Ascending aorta (tissue), 2 donors: ENCODE results near the gene KCTD2. TPM values are rescaled to one million over a fixed set of nuclear protein-coding genes. Genes with fewer than 3 reads are reported as not detected.

Experiments used
- DNase-seq, 2 donors: peaks; one replicate each; pipeline ENCODE4 v3.0.0-alpha.2; 2019; ENCODE audit warnings: low spot score in 2 of 2
- H3K27ac ChIP-seq, 2 donors: fragments of 200-600 bp; sonication (generic); one replicate each; pipeline ENCODE4 v1.5.1; 2016 to 2017; ENCODE audit warnings: mild to moderate bottlenecking in 1 of 2
- H3K27me3 ChIP-seq: fragments of 200-600 bp; sonication (generic); one replicate; pipeline ENCODE4 v1.5.1; 2017
- H3K36me3 ChIP-seq, 2 donors: fragments of 200-600 bp; sonication (generic); one replicate each; pipeline ENCODE4 v1.5.1; 2016
- H3K4me1 ChIP-seq, 2 donors: fragments of 200-600 bp; sonication (generic); one replicate each; pipeline ENCODE4 v1.5.1; 2016 to 2017; ENCODE audit warnings: mild to moderate bottlenecking in 1 of 2
- H3K4me3 ChIP-seq, 2 donors: fragments of 200-600 bp; sonication (generic); one replicate each; pipeline ENCODE4 v1.5.1; 2016 to 2017; ENCODE audit warnings: mild to moderate bottlenecking in 1 of 2
- H3K9me3 ChIP-seq, 2 donors: fragments of 200-600 bp; sonication (generic); one replicate each; pipeline ENCODE4 v1.5.1; 2016
- CTCF ChIP-seq, 3 experiments: fragments of 200-600 bp in 2 of 3; fragments of 450-650 bp in 1 of 3; sonication (generic) in 2 of 3; IDR thresholded peaks; one replicate each; pipeline ENCODE4 v1.5.1; 2016 to 2019; ENCODE audit warnings: antibody characterized with exemption in 3 of 3, mild to moderate bottlenecking in 1 of 3, moderate library complexity in 1 of 3
- intact Hi-C: fragments of 100-400 bp; cut with DNase I; formaldehyde crosslinking; loops from one replicate; pipeline ENCODE4 v1.15.1; 2023
- total RNA-seq: library from RNA; depleted of rRNA; stranded (reverse); fragments of >200 nt; gene quantifications from one replicate; pipeline ENCODE4 v1.1.0, GENCODE V29; 2016

The KCTD2 gene
- total RNA-seq, 1 donor from 2014 or later: 31.4 TPM

DNA sequence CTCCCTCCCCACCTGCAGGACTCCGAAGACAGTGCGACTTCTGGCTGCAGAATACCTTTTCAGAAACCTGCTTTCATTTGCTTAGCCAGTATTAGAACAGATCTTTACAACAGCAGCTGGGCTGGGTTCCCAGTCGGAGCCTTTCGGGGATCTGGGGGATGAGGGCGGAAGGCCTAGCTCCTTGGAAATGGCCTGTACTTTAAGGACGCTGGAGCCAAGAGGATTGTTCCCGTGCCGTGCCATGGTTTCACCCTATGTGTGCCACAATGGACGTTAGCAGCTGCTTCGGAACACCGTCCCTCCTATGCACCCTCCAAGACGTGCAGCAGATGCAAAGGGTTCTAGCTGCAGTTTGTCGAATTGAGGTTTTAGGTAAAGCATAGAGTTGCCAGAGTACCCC lies 16.2 kb downstream of the KCTD2 start:
- Histone ChIP-seq H3K27me3 (no peaks in the 10 kb centered on the region), H3K27ac (no peak overlapping the region), H3K4me3 (no peak overlapping the region), H3K36me3 (peaks cover 50 to 57% of the 10 kb centered on the region in 2 donors), H3K9me3 (no peaks in the 10 kb centered on the region), H3K4me1 (no peaks in the 10 kb centered on the region)
- intact Hi-C loops: no loop called here
- no peak for TF ChIP-seq CTCF (IDR thresholded peaks at IDR 0.05)
- DNase-seq: no peak

DNA sequence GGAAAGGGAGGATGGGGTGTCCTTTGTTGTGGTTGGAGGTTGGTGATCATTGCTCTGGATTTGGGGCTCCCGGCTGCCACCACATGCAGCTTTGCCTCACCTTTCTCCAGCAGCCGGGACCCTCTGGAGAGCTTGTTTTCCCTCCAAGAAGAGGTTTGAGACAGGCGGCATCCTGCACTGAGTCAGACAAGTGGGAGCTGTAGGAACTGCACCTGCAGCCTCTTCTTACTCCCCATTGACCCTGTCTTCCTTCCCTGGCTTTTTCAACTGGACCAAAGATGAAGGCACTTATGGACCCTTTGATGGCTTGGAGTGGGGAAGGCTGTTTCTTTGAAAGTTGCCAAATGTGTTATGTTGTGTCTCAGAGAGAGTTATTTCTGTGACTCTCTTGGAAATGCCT lies 16.6 kb downstream of the KCTD2 start:
- Histone ChIP-seq H3K9me3 (no peaks in the 10 kb centered on the region), H3K27ac (no peak overlapping the region), H3K4me3 (no peak overlapping the region), H3K27me3 (no peaks in the 10 kb centered on the region), H3K4me1 (no peaks in the 10 kb centered on the region), H3K36me3 (peaks cover 49 to 57% of the 10 kb centered on the region in 2 donors)
- intact Hi-C loops: no loop called here
- no peak for DNase-seq
- no peak for TF ChIP-seq CTCF (IDR thresholded peaks at IDR 0.05)

DNA sequence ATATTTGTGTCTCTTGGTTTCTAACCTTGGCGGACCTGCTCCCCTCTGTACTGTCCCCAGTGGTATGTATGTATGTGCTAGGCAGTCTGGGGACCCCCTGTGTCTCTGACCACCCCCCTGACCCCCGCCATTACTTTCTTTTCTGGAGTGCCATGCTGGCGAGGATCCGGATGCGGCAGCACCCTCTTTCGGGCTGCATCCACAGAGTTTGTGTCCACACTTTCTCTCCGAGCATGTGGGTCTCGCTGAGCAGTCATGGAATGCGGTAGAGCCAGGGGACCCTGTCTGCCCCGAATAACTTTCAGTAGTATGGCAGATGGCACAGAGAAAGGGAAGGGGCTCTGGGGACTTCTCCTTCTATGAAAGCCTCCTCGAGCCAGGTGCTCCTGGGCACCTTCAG lies 17.0 kb downstream of the KCTD2 start:
- intact Hi-C loops: no loop called here
- Histone ChIP-seq H3K36me3 (peaks cover 49 to 56% of the 10 kb centered on the region in 2 donors), H3K9me3 (no peaks in the 10 kb centered on the region), H3K4me3 (no peak overlapping the region), H3K27ac (no peak overlapping the region), H3K27me3 (no peaks in the 10 kb centered on the region), H3K4me1 (no peaks in the 10 kb centered on the region)
- no peak for DNase-seq
- TF ChIP-seq CTCF (IDR thresholded peaks at IDR 0.05): no peak

DNA sequence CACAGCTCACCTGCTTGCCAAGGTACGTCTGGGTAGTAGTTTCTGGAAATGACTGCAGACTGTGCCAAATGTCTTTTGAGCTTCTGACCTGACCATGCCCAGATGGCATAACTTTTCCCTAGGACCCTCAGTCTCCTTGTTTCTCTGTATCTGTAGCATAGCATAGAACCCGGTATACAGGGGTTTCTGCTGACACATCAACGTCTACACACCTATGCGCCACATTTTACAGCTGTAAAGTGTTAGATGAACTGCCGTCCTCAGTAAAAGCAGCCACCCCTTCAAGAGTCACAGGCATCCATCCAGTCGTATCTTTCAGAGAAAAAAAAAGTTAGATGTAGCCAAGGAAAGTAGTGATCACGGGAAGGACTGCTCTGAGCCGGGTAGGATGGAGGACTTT lies 17.4 kb downstream of the KCTD2 start:
- DNase-seq: no peak
- Histone ChIP-seq H3K27ac (no peak overlapping the region), H3K9me3 (no peaks in the 10 kb centered on the region), H3K36me3 (peaks cover 47 to 52% of the 10 kb centered on the region in 2 donors), H3K4me3 (no peak overlapping the region), H3K4me1 (no peaks in the 10 kb centered on the region), H3K27me3 (no peaks in the 10 kb centered on the region)
- intact Hi-C loops: no loop called here
- TF ChIP-seq CTCF (IDR thresholded peaks at IDR 0.05): no peak

DNA sequence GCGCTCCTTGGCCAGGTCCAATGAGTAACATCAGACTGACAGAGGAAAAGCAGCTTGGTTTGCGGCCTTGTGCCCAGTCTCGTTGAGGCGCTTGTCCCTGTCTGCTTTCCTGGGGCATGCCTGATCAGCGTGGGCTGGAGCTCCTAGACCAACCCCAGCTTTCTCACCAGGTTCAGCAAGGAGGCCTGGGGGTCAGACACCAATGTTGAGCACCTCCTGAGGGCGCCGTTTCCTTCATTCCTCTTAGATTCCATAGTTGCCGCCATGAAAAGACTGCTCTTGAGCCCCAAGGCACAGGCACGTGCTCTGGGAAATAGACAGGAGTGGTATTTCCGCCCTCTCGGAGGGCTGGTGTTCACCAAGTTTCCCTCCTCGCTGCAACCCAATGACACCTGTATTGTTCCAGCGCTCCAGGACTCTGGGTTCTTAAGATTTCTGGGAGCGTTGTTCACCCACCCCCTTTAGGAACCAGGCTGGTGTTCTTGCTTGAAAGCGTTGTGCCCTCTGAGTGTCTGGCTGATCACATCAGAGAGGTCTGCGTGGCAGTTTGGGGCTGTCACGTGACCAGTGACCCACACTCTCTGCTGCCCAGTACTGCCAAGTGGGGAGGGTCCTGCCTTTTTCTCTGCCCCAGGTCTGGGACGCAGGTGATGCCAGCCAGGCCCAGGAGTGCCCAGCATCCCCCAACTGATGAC lies 18.0 kb downstream of the KCTD2 start:
- Histone ChIP-seq H3K4me3 (no peak overlapping the region), H3K4me1 (no peaks in the 10 kb centered on the region), H3K27ac (no peak overlapping the region), H3K36me3 (peaks cover 45 to 48% of the 10 kb centered on the region in 2 donors), H3K27me3 (no peaks in the 10 kb centered on the region), H3K9me3 (no peaks in the 10 kb centered on the region)
- no peak for TF ChIP-seq CTCF (IDR thresholded peaks at IDR 0.05)
- intact Hi-C loops: no loop called here
- no peak for DNase-seq
